Stimulated activated CD4-positive, alpha-beta T cell treated with anti-CD3 and anti-CD28 coated beads, Interleukin-4, amount 100 ng/mL, for 4 hours (primary cell): Measurements from ENCODE around the gene HLA-DRA.
"Not testable (repeated sequence)": the region's sequence is repeated elsewhere in the genome, so short reads cannot be mapped to it uniquely, and the experiment has no call there.

ENCODE experiments used
- DNase-seq, 2 experiments: peaks; one replicate each; pipeline ENCODE4 v3.0.0-alpha.2; 2020

The HLA-DRA gene

DNA sequence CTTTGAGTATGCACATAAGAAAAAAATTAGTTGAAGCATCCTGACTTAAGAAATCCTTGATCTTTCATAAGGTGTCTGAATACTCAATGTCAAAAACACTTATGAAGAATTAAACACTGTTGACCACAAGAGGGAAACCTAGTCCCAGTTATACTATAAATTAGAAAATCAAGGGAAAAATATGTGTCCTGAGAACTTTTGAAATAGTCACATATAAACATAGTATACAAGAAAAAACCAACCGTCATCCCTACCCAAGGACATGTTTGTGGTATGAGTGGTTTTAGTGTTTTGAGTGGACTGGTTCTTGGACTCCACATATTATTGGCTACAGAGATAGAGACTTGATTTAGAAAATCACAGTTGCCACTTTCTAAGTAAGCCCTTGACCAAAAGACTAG, 7.6 kb upstream of the HLA-DRA start:
- no peak for DNase-seq

GRCh38 chr6:32433950-32434349, 5.7 kb upstream of the HLA-DRA start:
- not testable (repeated sequence) for DNase-seq

GRCh38 chr6:32436186-32436585, 3.5 kb upstream of the HLA-DRA start:
- no peak for DNase-seq

DNA sequence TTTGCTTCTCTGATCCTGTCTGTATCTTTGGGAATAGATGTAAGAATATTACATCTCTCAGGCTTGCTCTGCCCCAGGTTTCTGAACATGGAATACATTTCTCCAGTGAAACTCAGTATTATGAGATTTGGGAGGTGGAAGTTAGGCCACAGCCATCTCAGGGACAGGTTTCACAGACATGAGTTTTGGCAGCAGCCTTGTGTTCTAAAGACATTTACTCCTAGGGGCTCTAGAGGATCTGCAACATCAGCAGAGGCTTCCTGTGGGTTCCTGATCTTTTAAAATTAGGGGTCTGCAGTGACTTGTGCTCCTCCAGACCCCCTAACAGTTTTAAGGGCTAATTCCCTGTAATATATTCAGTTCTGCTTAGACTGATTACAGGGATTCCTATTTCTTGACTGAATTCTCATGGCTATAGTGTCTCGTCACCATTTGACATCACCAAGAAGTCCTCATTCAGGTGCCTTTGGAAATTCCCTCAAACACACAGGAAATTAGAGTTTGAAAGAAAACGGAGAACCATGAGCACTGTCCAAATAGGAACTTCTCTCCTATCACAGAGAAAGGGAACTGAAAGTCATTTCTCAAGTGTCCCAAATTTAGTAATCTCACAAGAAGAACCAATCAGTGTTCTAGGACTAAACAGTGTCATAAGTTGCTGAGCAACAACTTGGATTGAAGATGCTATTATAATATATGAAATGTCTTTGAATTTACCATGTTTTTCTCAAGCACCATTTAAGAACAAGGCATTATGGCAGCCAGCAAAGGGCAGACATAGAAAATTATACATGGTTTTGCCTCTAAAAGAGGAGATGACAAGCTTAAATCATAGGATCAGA, 2.5 kb upstream of the HLA-DRA start:
- DNase-seq = no peak

DNA sequence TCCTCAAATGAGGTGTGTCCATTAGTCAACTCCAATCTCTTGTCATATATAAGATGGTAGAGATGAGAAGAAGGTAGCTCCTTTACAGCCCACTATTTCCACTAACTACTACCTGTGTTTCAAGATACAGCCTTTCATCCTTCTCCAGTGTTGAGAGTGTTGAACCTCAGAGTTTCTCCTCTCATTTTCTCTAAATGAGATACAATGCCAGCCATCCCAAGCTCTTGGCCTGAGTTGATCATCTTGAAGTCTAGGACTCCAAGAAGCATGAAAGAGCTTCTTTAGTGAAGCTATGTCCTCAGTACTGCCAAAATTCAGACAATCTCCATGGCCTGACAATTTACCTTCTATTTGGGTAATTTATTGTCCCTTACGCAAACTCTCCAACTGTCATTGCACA, 548 bp upstream of the HLA-DRA start:
- no peak for DNase-seq

GRCh38 chr6:32442243-32442667, 2.6 kb downstream of the HLA-DRA start:
- DNase-seq = no peak

- no peak for DNase-seq
Observed at GRCh38 chr6:32442977-32443552, 3.4 kb downstream of the HLA-DRA start.

- no peak for DNase-seq
Observed at GRCh38 chr6:32444433-32444832, 4.7 kb downstream of the HLA-DRA start.

- no peak for DNase-seq
Observed at GRCh38 chr6:32445321-32445854, 5.7 kb downstream of the HLA-DRA start.

DNA sequence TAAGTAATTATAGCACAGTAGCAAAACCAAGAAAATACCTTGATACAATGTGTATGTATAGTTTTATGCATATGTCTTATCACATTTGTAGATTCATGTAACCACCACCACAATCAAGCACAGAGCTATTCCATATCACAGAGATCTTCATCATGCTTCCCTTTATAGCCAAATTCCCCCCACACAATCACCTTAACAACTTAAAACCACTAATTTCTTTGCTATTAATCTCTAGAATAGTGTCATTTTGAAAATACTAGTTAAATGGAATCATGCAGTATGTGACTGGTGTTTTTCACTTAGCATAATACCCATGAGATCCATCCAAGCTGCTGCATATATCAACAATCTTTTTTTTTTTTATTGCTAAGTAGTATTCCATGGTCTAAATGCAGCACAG, 8.2 kb downstream of the HLA-DRA start:
- DNase-seq = no peak

GRCh38 chr6:32449088-32449736, 9.5 kb downstream of the HLA-DRA start:
- DNase-seq = no peak

DNA sequence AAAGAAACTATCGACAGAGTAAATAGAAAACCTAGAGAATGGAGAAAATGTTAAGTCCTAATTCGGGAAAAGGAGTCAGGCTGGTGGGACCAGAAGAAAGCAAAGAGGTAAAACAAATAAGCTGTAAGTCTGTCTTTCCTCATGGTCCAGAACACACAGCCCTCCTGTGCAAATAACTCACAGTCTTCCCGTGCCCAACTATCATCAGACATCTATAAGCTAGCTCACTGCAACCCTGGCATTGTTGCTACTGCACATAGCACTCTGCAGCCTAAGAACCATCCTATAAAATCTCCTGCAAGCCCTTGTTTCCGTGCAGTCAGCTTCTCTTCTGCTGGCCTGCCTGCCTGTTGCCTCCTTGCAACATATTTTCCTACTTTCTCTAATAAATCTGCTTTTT, 17.4 kb downstream of the HLA-DRA start:
- DNase-seq = no peak

DNA sequence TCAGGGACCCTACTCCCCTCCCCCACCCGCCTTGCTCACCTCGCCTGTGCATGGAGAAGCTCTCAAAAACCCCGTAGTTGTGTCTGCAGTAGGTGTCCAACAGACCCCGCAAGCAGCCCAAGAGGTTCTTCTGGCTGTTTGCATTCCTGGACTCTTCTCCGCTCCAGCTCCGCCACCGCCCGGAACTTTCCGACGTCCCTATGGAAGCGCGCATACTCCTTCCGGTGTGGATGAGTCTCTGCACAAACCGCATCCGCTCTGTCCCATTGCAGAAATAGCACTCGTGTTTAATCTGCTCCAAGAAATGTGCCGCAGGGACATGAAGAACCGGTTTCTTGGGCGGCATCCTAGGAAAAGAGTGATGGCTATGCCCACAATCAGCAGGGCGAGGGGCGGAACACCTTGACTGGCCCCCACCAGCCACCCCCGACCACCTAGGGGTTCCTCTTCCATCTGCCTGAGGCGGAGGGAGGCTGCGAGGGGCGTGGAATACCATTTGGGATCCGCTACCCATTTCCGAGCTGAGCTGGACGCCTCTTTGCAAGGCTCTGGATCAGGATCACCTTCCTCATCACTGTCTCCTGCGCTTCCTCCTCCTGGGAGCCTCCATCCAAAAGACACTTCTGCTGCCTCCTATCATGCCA, 20.2 kb downstream of the HLA-DRA start:
- no peak for DNase-seq

GRCh38 chr6:32460528-32460927, 20.8 kb downstream of the HLA-DRA start:
- DNase-seq = no peak

- DNase-seq = no peak
Observed at GRCh38 chr6:32461493-32461892, 21.8 kb downstream of the HLA-DRA start.

GRCh38 chr6:32462609-32463008, 22.9 kb downstream of the HLA-DRA start:
- DNase-seq = peak; percentile 20 to 30

- not testable (repeated sequence) for DNase-seq
Observed at GRCh38 chr6:32467743-32468503, 28.2 kb downstream of the HLA-DRA start.

- DNase-seq = no peak
Observed at GRCh38 chr6:32472781-32473375, 33.2 kb downstream of the HLA-DRA start.

- DNase-seq = not testable (repeated sequence)
Observed at GRCh38 chr6:32473376-32474348, 34.0 kb downstream of the HLA-DRA start.

- DNase-seq = no peak
Observed at GRCh38 chr6:32475392-32476206, 35.9 kb downstream of the HLA-DRA start.
